ENCODE results near the gene NR1D2.
"Not testable (repeated sequence)": the region's sequence is repeated elsewhere in the genome, so short reads cannot be mapped to it uniquely, and the experiment has no call there.

The NR1D2 gene

DNA sequence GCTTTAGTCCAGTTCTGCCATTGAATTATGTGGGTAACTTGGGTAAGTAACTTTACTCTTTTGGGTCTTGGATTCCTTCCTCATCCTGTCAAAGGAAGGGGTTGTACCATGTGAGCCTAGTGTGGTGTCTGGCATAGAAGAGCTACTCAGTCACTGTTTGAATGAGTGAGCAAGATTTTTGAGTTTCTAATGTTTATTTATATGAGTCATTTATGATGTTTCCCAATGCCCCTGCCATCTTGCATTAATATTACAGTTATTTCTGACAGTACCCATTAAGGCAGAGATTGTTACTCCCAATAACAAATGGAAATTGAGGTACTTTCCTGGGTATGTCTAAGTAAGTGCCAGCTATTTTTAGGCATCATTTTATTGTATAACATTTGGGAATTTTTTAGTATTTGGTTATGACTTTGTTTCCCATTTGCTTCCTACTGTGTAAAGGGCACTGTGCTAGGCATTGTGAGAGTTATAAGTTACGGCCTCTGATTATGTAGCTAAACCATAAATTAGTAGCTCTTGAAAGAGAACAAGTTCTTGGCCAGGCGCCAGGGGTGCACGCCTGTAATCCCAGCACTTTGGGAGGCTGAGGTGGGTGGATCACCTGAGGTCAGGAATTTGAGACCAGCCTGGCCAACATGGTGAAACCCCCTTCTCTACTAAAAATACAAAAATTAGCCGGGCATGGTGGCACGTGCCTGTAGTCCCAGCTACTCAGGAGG, 23.5 kb downstream of the NR1D2 start:
- DNase-seq, result no peak

DNA sequence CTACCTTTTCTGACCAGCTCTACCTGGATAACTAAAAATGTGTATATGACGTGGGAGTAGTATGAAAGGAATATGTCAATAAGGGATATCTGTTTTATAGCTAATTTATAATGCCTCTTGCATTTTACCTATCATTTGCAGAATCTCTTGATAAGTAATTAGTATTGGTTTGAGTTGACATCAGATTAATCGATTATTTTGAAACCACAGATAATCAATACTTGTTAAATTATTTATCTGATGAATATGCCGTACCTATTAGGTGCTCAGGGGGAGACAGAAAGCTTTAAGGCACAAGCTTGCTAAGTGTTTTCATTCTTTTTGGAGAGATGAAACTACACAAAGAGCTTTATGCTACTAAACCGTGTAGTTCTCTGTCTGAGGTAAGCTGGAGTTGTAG, 24.3 kb downstream of the NR1D2 start:
- DNase-seq, result no peak

DNA sequence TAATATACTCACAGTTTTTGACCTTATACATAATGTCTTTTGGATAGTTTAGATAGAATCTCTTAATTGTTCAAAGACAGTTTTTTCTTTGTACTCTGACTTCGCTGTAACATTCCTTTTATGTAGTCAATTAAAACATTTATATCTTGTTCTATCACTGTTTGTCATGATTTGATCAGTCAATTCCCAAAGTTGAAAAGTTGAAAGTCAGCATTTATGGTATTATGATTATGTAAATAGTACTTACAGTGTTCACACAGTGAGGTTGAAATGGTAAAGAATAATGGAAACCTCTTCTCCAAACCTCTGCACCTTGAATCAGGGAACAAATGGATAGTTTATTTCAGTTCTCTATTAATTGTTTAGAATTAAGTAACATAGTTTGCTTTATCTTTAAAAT, 26.6 kb downstream of the NR1D2 start:
- no peak for DNase-seq

DNA sequence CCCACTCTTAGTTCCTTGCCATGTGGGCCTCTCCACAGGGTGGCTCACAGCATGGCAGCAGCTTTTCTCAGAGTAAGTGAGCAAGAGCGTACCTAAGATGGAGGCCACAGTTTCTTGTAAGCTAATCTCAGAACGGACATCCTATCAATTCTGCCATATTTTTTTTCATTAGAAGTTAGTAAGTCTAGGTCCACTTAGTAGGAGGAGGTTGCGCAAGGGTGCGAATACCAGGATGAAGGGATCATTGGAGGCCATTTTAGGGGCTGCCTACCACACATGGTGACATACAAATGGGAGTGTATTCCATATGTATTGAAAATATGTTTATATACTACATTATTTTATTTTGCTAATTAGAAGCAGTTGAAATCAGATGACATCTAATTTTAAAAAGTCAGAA, 31.5 kb downstream of the NR1D2 start:
- no peak for DNase-seq

DNA sequence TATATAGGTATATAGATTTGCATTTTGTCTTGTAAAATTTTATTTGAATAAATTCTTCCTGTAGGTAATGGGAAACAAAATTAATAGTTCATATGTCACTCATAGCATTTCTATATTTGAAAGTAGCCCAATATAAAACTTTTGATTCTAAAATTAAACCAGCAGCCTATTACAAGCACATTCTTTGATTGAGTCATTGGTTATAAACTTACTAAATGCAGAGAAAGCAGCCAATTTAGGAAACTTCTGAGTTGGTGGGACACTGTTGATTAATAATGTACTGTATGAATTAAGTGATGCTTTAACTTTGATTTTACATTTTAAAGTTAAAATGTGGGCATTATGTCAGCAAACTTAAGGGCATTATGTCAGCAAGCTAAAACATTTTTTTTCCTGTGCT, 34.5 kb downstream of the NR1D2 start:
- DNase-seq, result no peak

DNA sequence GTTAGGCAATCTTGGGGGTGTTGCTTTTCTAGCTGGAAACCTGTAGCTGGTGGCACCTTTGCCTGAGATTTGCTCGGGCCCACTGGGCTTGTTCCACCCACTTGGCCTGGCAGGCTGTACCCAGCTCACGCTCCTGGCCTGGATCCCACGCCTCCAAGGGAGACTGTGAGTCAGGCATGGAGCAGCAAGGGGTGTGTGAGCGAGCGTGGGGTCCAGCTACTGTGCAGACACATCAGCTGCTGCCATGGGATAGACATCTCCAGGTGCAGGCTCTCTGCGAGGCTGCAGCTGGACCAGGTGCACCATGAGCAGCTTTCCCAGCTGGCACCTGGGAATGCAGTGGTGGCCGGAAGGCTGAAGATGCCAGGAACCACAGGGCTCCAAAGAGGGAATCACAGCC, 36.0 kb downstream of the NR1D2 start:
- DNase-seq, result no peak

DNA sequence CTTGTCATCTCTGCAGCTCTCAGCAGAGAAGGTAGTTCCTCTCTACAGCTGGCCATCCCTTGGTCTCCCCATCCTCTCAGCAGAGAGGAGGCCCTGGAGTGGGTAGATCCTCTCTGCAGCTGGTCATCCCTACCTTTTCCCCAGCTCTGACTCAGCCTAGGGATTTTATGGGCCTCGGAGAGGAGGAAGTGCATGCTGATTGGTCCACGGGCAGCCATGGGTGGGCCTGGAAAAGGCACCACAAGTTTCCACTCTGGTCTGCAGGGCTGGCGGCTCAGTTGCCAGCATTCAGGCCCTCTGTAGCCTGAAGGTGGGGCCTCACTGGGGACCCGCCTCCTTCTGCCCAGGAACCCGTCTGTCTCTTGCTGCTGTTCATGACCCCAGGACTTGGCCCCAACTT, 36.9 kb downstream of the NR1D2 start:
- no peak for DNase-seq

DNA sequence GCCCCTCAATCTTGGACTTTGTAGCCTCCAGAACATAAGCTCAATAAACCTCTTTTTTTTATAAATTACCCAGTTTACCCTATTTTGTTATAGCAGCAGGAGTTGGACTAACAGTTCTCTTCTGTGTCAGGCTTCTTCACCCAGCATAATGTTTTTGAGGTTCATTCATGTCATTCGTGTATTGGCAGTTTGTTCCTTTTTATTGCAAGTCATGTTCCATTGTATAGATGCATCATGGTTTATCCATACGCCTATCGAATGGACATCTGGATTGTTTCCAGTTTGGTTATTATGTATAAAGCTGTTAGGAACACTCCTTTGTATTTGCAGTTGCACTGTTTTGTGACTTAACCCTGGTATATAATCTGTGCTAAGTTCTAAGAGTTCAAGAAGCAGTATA, 39.8 kb downstream of the NR1D2 start:
- no peak for DNase-seq

DNA sequence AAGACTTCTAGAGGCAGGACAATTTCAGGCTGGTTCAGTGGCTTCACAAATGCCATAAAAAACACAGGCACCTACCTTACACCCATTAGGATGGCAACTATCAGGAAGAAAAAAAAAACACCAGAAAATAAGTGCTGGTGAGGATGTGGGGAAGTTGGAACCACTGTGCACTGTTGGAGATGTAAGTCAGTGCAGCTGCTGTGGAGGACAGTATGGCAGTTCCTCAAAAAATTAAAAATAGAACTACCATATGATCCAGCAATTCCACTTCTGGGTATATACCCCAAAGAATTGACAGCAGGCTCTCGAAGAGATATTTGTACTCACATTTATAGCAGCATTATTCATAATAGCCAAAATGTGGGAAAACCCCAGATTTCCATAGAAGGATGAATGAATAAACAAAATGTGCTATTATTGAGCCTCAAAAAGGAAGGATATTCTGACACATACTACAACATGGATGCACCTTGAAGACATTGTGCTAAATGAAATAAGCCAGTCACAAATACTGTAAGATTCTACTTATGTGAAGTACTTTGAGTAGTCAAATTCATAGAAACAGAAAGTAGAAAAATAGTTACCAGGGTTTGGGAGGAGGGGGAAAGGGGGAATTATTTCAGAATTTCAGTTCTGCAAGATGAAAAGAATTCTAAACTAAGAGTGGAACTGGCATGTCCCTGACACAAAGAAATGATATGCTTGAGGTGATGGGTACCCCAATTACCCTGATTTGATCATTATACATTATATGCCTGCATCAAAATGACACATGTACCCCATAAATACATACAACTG, 40.9 kb downstream of the NR1D2 start:
- no peak for DNase-seq

DNA sequence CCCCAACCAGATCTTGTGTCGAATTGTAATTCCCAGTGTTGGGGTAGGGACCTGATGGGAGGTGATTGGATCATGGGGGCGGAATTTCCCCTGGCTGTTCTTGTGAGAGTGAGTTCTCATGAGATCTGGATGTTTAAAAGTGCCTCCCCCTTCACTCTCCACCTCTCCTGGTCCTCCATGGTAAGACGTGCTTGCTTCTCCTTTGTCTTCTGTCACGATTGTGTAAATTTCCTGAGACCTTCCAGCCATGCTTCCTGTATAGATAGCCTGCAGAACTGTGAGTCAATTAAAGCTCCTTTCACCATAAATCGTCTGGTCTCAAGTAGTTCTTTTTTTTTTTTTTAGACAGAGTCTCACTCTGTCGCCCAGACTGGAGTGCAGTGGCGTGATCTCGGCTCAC, 42.3 kb downstream of the NR1D2 start:
- DNase-seq, result no peak

DNA sequence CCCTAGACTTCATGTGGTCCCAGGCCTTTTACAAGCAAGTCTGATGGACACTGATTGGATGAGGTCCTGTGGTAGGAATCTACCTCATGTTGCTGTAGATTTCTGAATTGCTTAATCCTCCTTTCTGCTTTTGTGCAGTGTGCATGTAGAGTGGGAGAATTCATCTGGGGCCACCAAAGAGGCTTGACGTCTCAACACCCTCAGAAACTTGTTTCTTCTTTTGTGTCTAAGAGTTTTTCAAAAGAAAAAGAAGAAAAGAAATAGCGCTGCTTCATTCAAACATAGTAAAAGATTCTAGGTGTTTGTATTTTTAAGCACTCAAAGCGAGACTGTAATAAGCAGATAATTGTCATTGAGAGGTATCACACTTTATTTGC, 46.2 kb downstream of the NR1D2 start:
- DNase-seq, result no peak

DNA sequence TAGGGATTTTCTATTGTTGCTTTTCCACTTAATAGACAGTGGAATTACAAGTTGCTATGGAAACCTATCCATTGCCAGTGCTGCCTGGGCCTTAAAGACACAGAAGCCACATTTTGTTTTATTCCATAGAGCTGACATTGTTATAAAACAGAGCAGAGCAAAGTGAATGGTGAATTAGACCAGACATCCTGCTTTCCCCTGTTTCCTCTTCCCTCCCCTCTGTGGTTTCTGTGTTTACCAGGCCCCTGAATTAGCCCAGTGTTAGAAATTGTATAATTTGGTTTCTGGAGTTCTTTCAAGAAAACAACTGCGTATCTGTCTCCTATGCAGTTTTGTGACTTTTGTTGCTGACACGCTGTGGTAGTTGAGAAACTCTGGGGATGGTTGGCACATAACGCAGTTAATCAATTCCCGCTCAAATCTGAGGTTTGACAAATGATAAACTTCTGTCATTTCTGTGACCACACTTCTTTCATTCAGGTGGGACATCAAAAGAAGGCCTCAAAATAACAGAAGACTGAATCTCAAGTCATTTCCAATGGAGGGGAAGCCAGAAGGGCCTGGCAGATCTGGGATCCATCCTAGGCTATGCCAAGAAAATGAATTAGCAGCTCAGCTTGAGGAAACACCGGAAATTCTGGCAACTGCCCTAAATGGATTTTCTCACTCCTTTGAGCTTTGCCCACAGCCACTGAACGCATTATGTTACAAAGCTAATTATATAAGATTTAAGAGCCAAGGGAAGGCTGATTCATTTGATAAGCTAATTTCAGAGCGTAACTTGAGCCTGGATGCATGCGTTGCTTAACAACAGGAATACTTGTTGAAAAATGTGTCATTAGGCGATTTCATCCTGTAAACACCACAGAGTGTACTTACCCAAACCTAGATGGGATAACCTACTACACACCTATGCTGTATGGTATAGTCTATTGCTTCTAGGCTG, 46.9 kb downstream of the NR1D2 start:
- DNase-seq, result no peak

DNA sequence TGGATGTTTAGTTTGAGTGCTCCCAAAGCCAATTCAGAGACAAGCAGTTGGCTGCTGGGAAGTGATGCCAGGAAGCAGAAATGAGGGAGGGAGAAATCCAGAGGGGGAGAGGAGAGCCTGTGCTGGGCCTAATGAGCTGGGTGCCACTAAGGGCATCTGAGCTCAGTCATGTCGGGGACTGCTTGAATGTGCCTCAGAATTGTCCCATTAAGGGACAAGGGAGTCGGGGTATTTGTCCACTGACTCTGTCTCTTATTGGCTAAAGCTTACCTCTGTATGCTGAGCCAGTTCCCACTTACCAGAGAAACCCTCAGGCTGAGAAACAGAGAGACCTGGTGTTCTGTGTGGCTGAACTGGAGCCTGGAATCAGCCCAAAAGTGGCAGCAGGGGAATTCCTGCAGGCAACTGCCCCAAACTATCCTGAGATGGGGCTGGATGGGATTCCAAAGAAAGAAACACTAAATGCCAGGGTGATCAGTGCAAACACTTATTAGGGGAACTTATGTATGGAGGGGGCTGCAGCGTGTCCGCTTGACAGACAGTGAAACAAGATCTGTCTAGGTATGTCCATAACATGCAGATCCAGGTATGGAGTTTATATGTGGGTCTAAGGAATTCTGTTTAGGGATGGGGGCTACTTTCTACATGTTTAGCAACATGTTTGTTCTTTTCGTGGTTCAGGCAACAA, 48.6 kb downstream of the NR1D2 start:
- DNase-seq, result no peak

DNA sequence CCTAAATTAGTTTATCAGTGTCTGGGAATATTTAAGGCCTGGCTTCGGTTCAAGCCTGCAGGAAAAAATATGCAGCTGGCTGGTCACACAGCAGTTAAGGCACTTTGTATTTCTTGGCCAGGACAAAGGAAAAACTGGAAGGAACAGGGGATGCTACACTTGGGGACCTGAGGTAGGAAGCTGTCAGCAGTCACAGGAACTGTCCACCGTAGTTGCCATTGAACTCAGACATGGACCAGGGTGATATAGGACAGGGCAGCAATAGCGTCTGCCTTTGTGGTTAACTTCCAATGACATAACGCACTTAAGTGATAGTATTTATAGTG, 49.1 kb downstream of the NR1D2 start:
- no peak for DNase-seq

DNA sequence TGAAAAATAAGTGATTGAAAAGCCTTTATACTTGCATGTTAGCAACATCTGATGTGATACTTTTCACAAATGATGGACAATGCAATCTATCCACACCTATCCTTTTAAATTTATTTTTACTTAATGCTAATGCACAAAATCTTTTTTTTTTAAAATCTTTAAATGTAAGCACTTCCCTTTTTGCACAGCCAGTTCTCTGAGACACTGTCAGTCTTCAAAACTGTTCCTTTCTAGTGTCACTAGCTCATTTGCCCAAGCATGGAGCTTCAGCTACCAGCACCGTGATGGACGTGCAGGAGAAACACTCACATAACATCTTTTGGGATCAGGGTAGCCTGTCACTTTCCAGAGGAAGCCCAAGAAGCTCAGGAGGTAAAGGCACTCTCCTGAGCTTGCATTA, 50.1 kb downstream of the NR1D2 start:
- DNase-seq, result no peak

DNA sequence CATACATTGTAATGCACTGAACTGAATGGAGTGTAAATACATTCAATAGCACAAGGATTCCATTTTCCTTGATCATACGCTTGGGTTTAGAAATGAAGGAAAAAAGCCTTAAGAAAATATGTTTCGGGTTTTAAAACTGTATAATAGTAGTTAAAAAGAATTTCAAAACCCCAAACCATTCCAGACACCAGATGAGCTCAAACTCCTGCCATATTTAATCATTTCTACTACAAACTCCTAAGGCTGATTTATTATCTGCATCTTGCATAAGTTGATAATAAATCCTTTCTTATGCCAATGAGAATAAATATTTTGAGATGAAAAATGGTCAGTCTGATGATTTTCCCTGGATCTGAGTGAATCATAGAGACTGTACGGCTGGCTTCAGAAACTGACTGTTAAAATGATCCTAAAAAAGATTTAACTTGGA, 51.0 kb downstream of the NR1D2 start:
- no peak for DNase-seq

DNA sequence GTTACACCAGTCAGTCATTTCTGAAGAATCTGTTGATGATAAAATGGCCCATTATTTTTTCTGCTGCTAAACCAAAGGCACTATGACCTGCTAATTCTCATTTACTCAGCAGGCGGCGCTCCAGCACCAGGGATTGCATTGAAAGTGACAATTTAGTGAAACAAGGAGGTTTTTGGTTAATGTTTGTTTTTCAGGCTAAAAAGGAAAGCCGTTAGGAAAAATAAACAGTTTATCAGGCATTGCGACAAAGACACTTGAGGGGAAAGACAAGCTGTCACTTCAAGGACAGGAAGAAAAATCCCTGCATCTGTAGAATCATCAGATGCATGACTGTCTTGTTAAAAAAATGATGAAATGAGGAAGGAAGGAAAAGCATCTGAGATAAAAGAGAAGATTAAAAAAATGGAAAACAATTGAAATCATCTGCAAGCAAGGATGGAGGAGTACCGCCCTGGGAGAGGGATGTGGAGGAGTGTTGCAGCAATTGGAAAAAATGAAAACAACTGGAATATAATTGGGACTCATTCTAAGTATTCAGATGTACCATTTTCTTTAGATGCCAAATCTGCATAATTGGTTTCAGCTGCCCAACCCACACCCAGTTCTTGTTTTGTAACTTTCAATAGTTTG, 54.0 kb downstream of the NR1D2 start:
- peak; percentile 62 for DNase-seq

DNA sequence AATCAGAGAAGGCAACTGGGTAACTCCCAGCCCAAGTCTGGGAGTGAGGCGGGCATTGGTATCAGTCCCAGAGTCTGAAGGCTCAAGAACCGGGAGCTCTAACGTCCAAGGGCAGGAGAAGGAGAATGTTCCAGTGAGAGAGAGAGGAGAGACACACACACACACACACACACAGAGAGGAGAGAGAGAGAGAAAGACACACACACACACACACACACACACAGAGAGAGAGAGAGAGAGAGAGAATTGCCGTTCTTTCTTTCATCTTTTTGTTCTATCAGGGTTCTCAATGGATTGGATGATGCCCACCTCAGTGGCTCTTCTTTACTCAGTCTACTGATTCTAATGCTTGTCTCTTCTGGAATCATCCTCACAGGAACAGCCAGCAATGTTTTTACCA, 57.0 kb downstream of the NR1D2 start:
- DNase-seq, result no peak

DNA sequence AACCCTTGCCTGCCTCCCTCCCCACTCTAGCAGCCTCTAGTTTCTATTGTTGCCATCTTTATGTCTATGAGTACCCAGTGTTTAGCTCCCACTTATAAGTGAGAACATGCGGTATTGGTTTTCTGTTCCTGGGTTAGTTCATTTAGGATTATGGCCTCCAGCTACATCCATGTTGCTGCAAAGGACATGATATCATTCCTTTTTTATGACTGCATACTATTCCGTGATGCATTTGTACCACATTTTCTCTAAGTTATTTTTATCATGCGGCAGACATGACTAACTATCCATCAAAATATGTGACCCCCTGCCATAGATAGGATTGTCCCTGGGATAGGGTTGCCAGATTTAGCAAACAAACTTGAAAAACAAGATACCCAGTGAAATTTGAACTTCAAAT, 58.4 kb downstream of the NR1D2 start:
- no peak for DNase-seq

DNA sequence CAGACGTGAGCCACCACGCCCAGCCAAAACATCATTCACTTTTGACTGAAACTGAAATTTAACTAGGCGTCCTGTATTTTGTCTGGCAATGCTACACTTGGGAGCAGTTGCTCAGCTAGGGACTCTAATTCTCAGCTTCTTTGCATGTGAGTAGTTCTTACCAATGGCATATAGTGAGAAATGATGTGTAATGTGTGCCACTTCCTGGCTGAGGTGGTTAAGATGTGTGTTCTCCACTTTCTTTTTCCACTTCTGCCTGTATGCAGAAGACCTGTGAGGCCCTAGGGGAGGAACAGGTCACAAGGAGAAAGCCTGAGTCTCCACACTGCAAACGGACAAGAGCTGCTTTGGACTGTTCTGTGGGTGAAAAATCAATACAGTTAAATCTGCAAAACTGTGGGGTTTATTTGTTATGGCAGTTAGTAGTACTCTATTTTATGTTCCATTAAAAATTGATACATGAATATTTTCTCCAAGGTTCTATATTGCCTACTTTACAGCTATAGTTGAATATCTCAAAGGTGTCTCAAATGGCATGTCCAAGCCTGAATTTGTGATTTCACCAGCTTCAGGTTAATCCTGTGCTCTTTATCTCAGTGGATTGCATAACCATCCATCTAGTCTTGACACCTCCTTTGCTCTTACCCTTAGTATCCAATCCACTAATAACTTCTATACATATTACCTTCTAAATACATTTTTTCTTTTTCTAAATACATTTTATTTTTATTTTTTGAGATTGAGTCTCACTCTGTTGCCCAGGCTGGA, 59.3 kb downstream of the NR1D2 start:
- DNase-seq, result no peak

DNA sequence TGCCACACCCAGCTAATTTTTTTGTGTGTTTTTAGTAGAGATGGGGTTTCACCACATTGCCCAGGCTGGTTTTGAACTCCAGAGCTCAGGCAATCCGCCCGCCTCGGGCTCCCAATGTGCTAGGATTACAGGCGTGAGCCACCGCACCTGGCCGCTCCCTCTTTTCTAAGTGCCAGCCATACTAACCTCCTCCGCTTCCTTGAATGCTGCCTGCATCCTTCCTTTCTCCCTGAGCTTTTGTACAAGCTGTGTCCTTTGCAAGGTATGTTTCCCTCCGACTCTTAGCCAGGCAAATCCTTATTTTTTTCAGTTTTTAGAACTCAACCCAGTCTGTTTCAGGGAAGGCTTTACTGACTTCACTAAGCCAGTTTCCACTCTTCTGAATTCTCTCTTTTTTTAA, 60.6 kb downstream of the NR1D2 start:
- DNase-seq, result no peak

DNA sequence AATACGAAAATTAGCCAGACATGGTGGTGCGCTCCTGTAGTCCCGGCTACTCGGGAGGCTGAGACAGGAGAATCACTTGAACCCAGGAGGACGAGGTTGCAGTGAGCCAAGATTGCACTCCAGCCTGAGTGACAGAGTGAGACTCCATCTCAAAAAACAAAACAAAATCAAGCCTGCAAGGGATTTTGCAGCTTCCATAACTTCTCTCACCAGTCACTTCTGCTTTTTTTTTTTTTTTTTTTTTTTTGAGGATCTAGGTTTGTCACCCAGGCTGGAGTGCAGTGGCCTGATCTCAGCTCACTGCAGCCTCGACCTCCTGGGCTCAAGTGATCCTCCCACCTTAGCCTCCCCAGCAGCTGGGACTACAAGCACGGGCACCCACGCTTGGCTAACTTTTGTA, 65.7 kb downstream of the NR1D2 start:
- DNase-seq, result not testable (repeated sequence)
